Thoracic aorta (tissue), 2 donors: ENCODE results near the gene KIAA1217. TPM values are rescaled to one million over a fixed set of nuclear protein-coding genes. Genes with fewer than 3 reads are reported as not detected.

ENCODE experiments used
- ATAC-seq: fragments of 150-250 bp; one replicate; pipeline ENCODE4 v1.8.0; 2017; ENCODE audit warnings: low read depth; ENCODE audit not compliant: insufficient number of reproducible peaks, low FRiP score
- DNase-seq: peaks from one replicate; pipeline ENCODE4 v3.0.0-alpha.2; 2020; ENCODE audit warnings: low spot score
- H3K27ac ChIP-seq, 2 donors: fragments of 200-600 bp; sonication (generic); 1 replicate in 1 of 2; 2 replicates in 1 of 2; pipeline ENCODE4 v1.5.1; 2016; ENCODE audit warnings: mild to moderate bottlenecking in 2 of 2, moderate library complexity in 2 of 2
- H3K27me3 ChIP-seq: fragments of 200-600 bp; sonication (generic); replicated peaks from 2 replicates; pipeline ENCODE4 v1.6.0; 2016; ENCODE audit warnings: mild to moderate bottlenecking; ENCODE audit not compliant: insufficient read depth
- H3K36me3 ChIP-seq: fragments of 200-600 bp; sonication (generic); one replicate; pipeline ENCODE4 v1.5.1; 2016
- H3K4me1 ChIP-seq, 2 donors: fragments of 200-600 bp; sonication (generic); 1 replicate in 1 of 2; 2 replicates in 1 of 2; pipeline versions ENCODE4 v1.5.1 to v1.6.0; 2016; ENCODE audit warnings: low read depth in 2 of 2, mild to moderate bottlenecking in 1 of 2; ENCODE audit not compliant: control insufficient read depth in 1 of 2
- H3K4me3 ChIP-seq: fragments of 200-600 bp; sonication (generic); 2 replicates; pipeline ENCODE4 v1.5.1; 2016; ENCODE audit warnings: mild to moderate bottlenecking
- H3K9me3 ChIP-seq: fragments of 200-600 bp; sonication (generic); 2 replicates; pipeline ENCODE4 v1.5.1; 2016
- CTCF ChIP-seq: fragments of 200-600 bp; sonication (generic); IDR thresholded peaks from one replicate; pipeline ENCODE4 v1.5.1; 2019; ENCODE audit warnings: antibody characterized with exemption
- total RNA-seq, 2 donors: library from RNA; depleted of rRNA; stranded (reverse); fragments of >200 nt; gene quantifications; one replicate each; pipeline versions ENCODE4 v1.1.0 to v1.2.3, GENCODE V29; 2016

KIAA1217 gene
- total RNA-seq, 2 donors from 2014 or later: 15.2 to 15.6 TPM

- ATAC-seq (no peak), DNase-seq (no peak)
- H3K27ac ChIP-seq: no peak overlapping the region
Observed at GRCh38 chr10:24202181-24202570, 6.8 kb upstream of the KIAA1217 start.

GRCh38 chr10:24205821-24206220 lies 3.1 kb upstream of the KIAA1217 start:
- no peaks in the 10 kb centered on the region for H3K9me3 ChIP-seq

More at GRCh38 chr10:24202181-24202570, 6.8 kb upstream of the KIAA1217 start:
- H3K4me1 ChIP-seq: peaks cover 0 to 2% of the 10 kb centered on the region in 2 donors
- H3K36me3 ChIP-seq: no peaks in the 10 kb centered on the region
- H3K9me3 ChIP-seq: no peaks in the 10 kb centered on the region
- no peaks in the 10 kb centered on the region for H3K27me3 ChIP-seq
- no peak overlapping the region for H3K4me3 ChIP-seq
- TF ChIP-seq CTCF: no peak

GRCh38 chr10:24206334-24206733 lies 2.6 kb upstream of the KIAA1217 start:
- Histone ChIP-seq H3K27ac (no peak overlapping the region), H3K27me3 (no peaks in the 10 kb centered on the region), H3K4me3 (no peak overlapping the region), H3K9me3 (no peaks in the 10 kb centered on the region), H3K36me3 (no peaks in the 10 kb centered on the region), H3K4me1 (peaks cover 3 to 32% of the 10 kb centered on the region in 2 donors)
- no peak for DNase-seq
- ATAC-seq: no peak
- no peak for TF ChIP-seq CTCF

More at GRCh38 chr10:24205821-24206220, 3.1 kb upstream of the KIAA1217 start:
- ATAC-seq (no peak), DNase-seq (no peak)
- Histone ChIP-seq H3K4me3 (no peak overlapping the region), H3K27ac (no peak overlapping the region), H3K36me3 (no peaks in the 10 kb centered on the region), H3K27me3 (no peaks in the 10 kb centered on the region), H3K4me1 (peaks cover 3 to 32% of the 10 kb centered on the region in 2 donors)
- TF ChIP-seq CTCF: no peak

- Histone ChIP-seq H3K9me3 (no peaks in the 10 kb centered on the region), H3K27me3 (no peaks in the 10 kb centered on the region), H3K4me3 (no peak overlapping the region), H3K36me3 (no peaks in the 10 kb centered on the region), H3K4me1 (peaks cover 3 to 32% of the 10 kb centered on the region in 2 donors), H3K27ac (peak overlapping the region; percentile 60 to 71)
- no peak for ATAC-seq
- no peak for DNase-seq
- no peak for TF ChIP-seq CTCF
Observed at GRCh38 chr10:24206926-24207325, 2.0 kb upstream of the KIAA1217 start.

GRCh38 chr10:24207341-24207740 lies 1.6 kb upstream of the KIAA1217 start:
- Histone ChIP-seq H3K4me3 (peak overlapping the region; percentile 72), H3K4me1 (peaks cover 3 to 35% of the 10 kb centered on the region in 2 donors), H3K36me3 (no peaks in the 10 kb centered on the region), H3K27ac (peak overlapping the region; percentile 60 to 71), H3K27me3 (no peaks in the 10 kb centered on the region), H3K9me3 (no peaks in the 10 kb centered on the region)
- TF ChIP-seq CTCF: no peak
- no peak for DNase-seq
- ATAC-seq: no peak
